ENCODE measurements around the gene UHRF2. TPM values are rescaled to one million over a fixed set of nuclear protein-coding genes. Genes with fewer than 3 reads are reported as not detected.
"Not testable (repeated sequence)": the region's sequence is repeated elsewhere in the genome, so short reads cannot be mapped to it uniquely, and the experiment has no call there.

UHRF2 gene
- polyA plus RNA-seq, 3 donors, result 1.6 to 36.4 (median 7.7) TPM

- intact Hi-C loops (cut with micrococcal nuclease), result no loop called here
- DNase-seq, result no peak
- no peaks in the 10 kb centered on the region for H3K4me1 ChIP-seq (ENCODE audit: control insufficient read depth in 1 of 2, insufficient read depth in 2 of 2, low read length in 2 of 2)
- peaks cover 0 to 2% of the 10 kb centered on the region in 2 donors for H3K27me3 ChIP-seq (ENCODE audit: control insufficient read depth in 2 of 2, insufficient read depth in 2 of 2, low read length in 2 of 2)
- no peaks in the 10 kb centered on the region for H3K36me3 ChIP-seq (replicated peaks in 1 of 2; ENCODE audit: control insufficient read depth in 1 of 2, insufficient read depth in 2 of 2, low read length in 2 of 2)
- no peak for TF ChIP-seq CTCF (IDR thresholded peaks at IDR 0.05)
- peaks cover 17 to 24% of the 10 kb centered on the region in 2 donors for H3K9me3 ChIP-seq (replicated peaks in 1 of 2; ENCODE audit: control insufficient read depth in 1 of 2, insufficient read depth in 1 of 2, low read length in 2 of 2)
- H3K4me3 ChIP-seq (replicated peaks in 1 of 3; ENCODE audit: low read depth in 2 of 3, low read length in 3 of 3), result no peak overlapping the region
- Mint-ChIP-seq H3K27ac (no peak overlapping the region), H3K36me3 (no peaks in the 10 kb centered on the region), H3K4me1 (no peaks in the 10 kb centered on the region), H3K9me3 (peaks cover 4 to 30% (median 19%) of the 10 kb centered on the region in 7 donors), H3K4me3 (no peak overlapping the region), H3K27me3 (ENCODE audit: low read depth in 3 of 3) (peaks cover 0 to 2% (median 0%) of the 10 kb centered on the region in 3 donors)
- H3K27ac ChIP-seq (ENCODE audit: low read depth in 1 of 2, low read length in 2 of 2), result no peak overlapping the region
- H3K9ac ChIP-seq (ENCODE audit: insufficient read depth, low read length, poor library complexity, severe bottlenecking), result no peak overlapping the region
- no CpG with 5 or more reads among the region's 2 CpGs for WGBS (ENCODE audit: insufficient coverage)
- H2AFZ ChIP-seq (ENCODE audit: insufficient read depth, low read depth, low read length, poor library complexity, severe bottlenecking), result no peak overlapping the region
- H3K4me2 ChIP-seq (replicated peaks; ENCODE audit: extremely low read depth, low read length, poor library complexity, severe bottlenecking), result no peak overlapping the region
- no peaks in the 10 kb centered on the region for H3K79me2 ChIP-seq (ENCODE audit: insufficient read depth, low read length)
- no peaks in the 10 kb centered on the region for H4K20me1 ChIP-seq (ENCODE audit: insufficient read depth, low read length)
These were observed 44.2 kb upstream of the UHRF2 start for GRCh38 chr9:6368831-6369230.

DNA sequence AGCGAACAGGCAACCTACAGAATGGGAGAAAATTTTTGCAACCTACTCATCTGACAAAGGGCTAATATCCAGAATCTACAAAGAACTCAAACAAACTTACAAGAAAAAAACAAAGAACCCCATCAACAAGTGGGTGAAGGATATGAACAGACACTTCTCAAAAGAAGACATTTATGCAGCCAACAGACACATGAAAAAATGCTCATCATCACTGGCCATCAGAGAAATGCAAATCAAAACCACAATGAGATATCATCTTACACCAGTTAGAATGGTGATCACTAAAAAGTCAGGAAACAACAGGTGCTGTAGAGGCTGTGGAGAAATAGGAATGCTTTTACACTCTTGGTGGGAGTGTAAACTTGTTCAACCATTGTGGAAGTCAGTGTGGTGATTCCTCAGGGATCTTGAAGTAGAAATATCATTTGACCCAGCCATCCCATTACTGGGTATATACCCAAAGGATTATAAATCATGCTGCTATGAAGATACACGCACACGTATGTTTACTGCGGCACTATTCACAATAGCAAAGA lies 31.5 kb upstream of the UHRF2 start:
- H3K79me2 ChIP-seq (ENCODE audit: insufficient read depth, low read length); H3K4me1 Mint-ChIP-seq; H2AFZ ChIP-seq (ENCODE audit: insufficient read depth, low read depth, low read length, poor library complexity, severe bottlenecking); H3K9me3 ChIP-seq (replicated peaks in 1 of 2; ENCODE audit: control insufficient read depth in 1 of 2, insufficient read depth in 1 of 2, low read length in 2 of 2); H3K4me2 ChIP-seq (replicated peaks; ENCODE audit: extremely low read depth, low read length, poor library complexity, severe bottlenecking); H3K9ac ChIP-seq (ENCODE audit: insufficient read depth, low read length, poor library complexity, severe bottlenecking); H3K27me3 ChIP-seq (ENCODE audit: control insufficient read depth in 2 of 2, insufficient read depth in 2 of 2, low read length in 2 of 2); H4K20me1 ChIP-seq (ENCODE audit: insufficient read depth, low read length); DNase-seq; H3K4me3 Mint-ChIP-seq; intact Hi-C loops (cut with micrococcal nuclease); H3K36me3 Mint-ChIP-seq; H3K27ac Mint-ChIP-seq; H3K27ac ChIP-seq (ENCODE audit: low read depth in 1 of 2, low read length in 2 of 2); H3K4me3 ChIP-seq (replicated peaks in 1 of 3; ENCODE audit: low read depth in 2 of 3, low read length in 3 of 3); H3K27me3 Mint-ChIP-seq (ENCODE audit: low read depth in 3 of 3); H3K36me3 ChIP-seq (replicated peaks in 1 of 2; ENCODE audit: control insufficient read depth in 1 of 2, insufficient read depth in 2 of 2, low read length in 2 of 2); H3K4me1 ChIP-seq (ENCODE audit: control insufficient read depth in 1 of 2, insufficient read depth in 2 of 2, low read length in 2 of 2): not testable (repeated sequence)
- no CpG with 5 or more reads among the region's 4 CpGs for WGBS (ENCODE audit: insufficient coverage)
- peaks cover 9 to 20% (median 10%) of the 10 kb centered on the region in 7 donors for H3K9me3 Mint-ChIP-seq
